HG03354 (cell line): ENCODE measurements around the gene MCC.

ENCODE experiments used
- ATAC-seq: cut with Tn5 transposase; IDR thresholded peaks from one replicate; pipeline ENCODE4 v1.9.1; 2021; ENCODE audit warnings: mild to moderate bottlenecking; ENCODE audit not compliant: unreplicated experiment, poor library complexity, severe bottlenecking

The MCC gene

DNA sequence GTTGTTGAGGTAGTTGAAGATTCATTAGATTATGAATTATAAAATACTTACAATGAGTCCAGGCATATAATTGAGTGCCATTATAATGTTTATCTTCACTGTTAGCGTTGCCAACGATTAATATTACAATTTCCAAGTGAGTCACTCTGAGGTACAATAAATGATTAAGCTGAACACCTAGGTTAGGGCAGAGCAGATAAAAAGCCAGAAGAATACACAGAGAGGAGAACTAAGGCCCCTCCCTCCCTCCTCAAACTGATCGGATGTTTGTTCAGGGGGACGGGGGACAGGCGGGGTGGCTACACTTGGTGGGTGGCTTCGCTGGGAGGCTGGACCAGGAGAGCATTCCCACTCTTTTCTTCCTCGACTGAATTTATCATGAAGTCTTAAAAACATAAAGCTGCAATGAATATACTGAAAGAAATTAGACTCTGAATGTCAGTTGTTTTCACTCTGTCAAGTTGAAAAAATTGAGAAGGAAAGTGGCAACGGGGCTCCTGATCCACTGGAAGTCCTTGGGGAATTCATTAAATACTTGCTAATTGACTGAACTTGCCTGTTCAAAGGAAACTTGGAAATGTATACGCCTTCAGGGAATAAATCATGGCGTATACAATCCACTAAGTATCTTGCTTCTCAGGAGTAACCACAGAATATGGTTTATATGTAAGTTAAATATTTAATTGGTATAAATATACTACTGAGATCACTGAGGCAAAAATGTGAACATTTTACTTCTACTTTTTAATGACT is 251.5 kb downstream of the MCC start:
- ATAC-seq = no peak

DNA sequence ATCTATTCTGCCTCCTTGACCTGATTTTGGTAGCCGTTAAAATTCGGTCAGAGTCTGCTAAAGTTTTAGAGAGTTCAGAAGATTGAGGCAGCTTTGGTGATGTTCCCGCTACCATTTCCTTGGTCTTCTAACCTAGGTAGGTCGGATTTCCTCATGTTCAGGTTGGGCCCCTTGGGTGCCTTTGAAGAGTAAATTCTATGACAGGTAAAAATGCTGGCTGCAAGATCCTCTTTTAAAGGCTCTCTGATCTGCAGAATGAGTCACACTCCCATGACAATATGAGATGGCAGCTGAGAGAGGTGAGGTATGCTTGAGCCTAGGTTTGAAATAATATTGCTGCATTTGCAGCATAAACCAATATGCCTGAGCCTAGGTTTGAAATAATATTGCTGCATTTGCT is 252.4 kb downstream of the MCC start:
- ATAC-seq = no peak

DNA sequence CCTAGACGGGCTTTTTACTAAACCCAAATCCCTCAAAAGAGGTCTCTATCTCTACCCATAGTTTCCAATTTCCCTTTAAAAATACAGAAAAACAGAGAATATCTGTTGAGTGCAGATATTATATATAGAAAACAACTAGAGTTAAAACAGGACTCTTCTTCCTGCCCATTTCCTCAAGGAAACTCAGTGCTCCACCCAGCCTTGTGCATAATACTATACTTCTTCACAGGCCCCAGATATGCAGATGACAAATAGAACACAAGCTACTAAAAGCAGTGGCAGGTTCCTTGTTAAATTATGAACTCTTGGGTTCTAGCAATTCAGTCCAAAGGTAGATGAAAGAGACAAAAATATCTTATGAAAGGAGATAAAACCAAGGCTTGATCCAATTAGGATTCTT is 253.7 kb downstream of the MCC start:
- no peak for ATAC-seq

DNA sequence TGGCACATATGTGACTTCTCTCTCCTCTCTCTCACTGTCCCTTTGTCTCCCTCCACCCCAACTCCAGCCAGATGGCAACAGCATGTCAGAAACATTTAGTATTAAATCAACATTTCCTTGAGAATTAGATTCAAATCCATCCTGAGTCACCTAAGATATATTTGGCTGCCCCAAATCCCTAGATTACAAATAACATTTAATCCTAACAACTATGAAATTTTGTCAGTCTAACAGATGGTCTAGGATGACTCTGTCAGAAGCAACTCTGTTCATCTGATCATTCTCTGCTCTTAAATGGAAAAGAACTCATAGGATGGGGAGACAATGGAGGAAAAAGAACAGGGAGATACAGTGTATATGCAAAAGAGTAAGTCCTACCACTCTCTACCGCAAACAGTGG is 254.6 kb downstream of the MCC start:
- no peak for ATAC-seq

DNA sequence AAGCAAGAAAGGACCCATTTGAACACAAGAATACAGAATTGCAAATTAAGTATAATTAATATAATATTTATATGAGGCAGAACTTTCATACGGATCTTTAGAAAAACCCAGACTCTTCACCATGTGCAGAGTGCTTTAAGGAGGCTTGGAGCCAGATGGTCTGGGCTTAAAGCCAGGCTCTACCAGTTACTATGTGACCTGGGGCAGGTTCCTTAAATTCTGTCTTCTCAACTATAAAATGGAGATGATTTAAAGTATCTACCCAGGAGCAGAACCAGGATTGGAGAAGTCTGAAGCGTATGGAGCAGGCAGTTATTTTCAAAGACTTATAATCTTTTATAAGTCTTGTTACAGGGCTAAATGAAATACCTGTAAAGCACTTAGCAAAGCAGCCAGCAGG is 255.6 kb downstream of the MCC start:
- no peak for ATAC-seq

DNA sequence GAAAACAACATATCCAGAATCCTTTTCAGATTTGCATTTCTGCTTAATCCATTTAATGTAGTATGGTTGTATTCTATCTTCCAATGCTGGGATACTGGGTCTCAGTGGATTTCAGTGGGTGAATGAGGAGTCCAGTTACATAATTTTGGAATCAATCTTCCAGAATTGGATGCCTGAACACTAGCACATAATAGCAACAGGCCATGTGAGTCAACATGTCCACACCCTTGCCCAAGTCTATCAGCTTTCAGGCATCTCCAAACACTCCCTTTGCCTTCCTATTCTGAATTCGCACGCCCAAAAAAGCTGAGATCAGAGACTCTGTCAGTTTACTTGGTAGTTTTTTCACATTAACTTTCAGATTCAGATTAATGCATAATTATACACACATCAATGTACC is 256.0 kb downstream of the MCC start:
- no peak for ATAC-seq

DNA sequence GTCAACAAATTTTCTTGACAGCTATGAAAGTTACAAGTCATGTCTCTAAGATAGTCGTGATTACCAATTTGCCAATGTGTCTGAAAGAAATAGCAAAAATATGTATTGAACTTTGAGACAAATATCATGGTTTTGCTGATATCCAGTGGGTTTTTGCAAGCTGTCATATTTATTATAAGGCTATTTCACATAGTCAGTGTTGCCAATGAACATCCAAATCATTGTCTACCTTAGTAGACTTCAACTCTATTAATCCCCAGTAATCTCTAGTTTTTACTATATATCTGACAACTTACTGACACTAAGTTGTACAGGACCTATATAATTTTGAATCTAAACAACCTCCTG is 256.6 kb downstream of the MCC start:
- no peak for ATAC-seq

DNA sequence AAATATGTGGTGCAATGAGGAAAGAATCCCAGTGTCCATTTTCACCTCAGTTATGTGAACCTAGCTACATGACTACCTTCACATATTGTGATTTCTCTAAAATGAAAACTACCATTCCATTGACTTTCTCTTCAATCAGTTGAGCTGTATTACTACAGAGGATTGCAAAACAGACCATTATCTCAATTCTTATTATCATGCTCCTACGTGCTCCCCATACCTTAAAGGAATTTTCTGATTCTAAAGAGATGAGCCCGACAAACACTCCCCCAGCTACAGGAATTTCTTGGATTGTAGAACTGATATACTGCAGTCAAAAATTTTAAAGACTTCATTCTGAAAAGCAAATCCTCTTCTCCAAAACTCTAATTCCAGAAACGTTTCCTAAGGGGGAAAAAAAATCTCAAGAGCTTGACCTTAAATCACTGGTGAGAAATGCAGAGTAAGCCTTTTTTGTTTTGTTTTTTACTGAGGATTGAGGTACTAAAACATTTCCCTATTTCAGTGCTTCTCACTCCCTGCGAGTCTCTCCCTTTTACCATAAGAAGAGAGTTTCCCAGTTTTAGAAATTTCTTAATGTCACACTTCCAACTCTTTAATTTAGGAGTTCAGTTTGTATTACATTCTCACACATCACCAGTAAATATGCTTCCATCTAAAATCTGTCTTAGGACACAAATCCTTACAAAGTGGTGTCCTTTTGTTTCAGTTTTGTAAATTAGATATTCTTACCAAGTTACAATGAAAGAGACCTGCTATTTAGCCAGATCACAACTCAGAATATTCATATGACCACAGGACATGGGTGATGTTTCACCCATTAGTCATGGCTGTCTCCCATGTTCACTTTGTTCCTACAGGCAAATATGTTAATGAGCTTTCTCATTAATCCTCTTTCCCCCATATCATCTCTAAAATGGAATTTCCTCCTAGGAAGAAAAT is 257.3 kb downstream of the MCC start:
- ATAC-seq = no peak

DNA sequence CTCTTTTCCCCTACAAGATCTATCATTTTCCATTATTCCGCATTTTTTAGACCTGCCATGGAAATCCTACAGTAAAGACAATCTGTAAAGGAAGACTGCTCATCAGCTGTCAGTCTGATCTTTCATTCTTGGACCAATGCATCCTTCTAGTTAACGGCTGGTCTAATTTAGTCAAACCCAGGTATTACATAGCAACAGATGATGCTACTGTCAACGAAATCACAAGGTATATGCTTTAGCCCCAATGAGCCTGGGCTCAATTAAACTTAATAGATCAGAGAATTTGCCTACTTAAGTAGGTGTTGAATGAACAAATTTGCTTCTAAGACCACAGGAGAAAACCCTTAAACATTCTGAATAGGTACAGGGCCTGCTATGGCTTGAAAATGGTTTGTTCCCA is 260.5 kb downstream of the MCC start:
- no peak for ATAC-seq

DNA sequence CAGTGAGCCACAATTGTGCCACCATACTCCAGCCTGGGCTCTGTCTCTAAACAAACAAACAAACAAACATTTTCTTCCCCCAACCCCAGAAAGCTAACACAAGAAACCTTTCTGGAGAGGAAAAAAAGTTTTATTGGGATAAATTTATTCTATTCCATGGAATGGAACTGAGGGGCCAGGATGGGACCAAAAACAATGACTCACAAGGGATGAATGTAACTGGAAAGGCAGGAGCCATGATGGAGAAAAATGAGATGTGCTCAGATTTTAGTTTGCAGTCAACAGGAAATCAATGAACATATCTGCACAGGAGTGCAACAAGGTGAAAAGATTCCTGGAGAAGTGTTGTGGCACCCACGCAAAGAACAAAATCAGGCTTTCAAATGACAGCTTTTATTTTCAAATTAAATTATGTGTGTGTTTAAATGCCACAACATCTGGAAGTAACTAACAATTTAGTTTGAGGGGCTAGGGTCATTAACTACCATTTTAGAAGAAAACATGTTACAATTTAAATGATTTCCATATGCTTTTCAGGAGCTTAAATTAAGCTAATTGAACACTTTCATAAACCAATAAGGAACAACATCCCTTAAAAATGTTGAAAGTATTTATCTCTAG is 262.0 kb downstream of the MCC start:
- no peak for ATAC-seq

DNA sequence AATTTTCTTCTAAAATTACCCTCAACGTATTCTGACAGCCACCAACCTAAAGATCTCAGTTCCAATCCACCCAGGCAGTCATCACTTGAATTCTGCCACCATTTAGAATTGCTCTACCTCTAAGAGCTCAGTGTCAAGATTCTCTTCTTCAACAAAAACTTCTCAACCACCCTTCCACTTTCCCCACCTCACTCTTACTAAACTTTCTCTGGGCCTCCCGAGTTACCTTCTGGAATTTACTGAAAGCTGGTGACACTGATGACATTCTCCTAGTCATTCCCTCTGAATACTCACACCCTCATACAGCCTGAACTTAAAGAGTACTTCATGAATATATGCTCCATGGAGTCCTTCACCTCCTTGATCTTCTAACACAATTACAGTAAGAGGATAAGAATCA is 263.0 kb downstream of the MCC start:
- no peak for ATAC-seq

DNA sequence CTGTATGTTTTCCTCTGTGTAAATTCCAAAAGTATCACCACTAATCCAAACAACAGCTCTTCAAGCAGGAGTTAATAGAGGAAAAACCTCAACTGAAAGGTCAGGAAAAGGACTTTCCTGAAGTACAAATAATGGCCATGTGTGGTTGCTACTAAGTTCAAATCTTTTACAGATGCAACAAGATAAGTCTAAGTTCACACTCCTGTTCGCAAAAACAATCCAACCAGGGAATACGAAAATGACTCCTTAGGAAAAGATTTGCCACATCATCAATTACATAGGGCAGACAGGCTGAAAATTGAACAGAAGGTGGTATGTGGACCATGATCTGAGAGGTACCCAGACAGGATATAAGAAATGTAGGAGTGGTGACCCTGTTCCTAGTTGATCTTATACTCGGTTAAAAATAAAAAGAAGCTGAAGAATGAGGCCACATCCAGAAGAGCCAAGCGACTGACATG is 263.6 kb downstream of the MCC start:
- no peak for ATAC-seq

DNA sequence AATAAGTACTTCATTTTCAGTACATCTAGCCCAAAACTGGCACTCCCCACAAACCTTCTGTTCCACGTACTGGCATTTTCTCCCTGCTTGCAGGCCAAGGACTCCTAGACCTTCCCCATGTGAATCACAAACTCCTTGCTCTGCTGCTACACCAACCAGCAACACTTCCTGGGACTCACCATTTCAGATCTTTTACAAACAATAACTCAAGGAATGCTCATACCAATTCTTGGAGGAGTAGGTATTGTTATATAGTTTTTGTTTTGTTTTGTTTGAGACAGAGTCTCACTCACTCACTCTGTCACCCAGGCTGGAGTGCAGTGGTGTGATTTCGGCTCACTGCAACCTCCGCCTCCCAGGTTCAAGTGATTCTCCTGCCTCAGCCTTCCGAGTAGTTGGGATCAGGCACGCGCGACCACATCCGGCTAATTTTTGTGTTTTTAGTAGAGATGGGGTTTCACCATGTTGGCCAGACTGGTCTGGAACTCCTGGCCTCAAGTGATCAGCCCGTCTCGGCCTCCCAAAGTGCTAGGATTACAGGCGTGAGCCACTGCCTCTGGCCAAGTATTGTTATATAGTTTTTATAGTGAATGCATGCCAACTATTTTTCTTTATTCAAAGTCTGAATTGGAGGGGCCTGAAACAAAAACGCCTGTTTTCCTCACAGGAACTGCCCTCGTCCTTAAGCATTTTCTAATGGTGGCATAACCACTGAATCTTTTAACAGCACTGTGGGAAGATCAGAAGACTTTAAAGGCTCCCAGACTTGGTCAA is 264.2 kb downstream of the MCC start:
- no peak for ATAC-seq

DNA sequence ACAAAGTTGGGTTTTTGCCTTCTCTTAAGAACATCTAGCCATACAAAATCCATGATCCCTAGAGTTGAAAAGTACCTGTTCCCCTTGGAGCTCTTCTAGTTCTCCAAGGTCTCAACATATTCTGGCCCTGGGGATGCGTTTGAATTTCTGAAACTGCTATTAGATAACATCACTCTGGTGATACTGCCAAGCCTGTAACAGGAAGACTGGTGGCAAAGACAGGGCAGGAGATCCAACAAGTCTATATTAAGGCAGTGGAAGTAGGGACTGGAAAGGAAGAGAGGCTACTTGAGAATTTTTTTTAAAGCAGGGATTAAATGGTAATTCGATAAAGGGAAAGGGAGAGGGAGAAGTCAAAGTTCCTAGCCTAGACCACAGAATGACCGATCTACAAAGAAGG is 264.9 kb downstream of the MCC start:
- no peak for ATAC-seq

DNA sequence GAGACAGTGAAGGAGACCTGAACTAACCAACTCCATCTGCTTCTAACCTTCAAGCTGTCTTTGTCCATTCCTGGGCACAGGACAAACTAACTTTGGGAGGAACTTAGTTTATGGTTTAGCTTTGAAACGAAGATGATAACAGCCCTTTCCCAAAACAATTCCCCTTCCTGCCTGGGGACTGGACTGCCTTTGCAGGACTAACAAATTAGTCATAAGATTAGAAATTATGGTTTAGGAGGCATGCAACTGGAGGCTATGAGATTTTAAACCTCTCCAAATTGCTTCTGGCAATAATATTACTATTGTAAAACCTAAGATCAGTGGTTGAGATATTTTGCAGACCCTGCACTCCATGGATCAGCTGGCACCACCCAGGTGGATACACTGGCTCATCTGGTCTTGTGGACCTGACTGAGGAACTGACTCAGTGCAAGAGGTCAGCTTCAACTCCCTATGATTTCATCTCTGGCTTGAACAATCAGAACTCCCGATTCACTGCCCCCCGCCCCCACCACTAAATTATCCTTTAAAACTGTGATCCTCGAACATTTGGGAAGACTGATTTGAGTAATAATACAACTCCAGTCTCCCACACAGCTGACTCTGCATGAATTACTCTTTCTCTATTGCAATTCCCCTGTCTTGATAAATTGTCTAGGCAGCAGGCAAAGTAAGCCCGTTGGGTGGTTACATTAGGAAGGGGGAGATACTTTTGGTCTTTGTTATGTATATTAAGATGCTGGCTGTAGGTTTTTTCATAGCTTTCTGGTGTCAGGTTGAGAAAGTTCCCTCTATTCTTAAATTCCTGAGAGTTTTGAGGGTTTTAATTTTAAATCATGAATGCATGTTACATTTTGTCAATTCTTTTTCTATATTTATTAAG is 266.7 kb downstream of the MCC start:
- ATAC-seq = no peak

DNA sequence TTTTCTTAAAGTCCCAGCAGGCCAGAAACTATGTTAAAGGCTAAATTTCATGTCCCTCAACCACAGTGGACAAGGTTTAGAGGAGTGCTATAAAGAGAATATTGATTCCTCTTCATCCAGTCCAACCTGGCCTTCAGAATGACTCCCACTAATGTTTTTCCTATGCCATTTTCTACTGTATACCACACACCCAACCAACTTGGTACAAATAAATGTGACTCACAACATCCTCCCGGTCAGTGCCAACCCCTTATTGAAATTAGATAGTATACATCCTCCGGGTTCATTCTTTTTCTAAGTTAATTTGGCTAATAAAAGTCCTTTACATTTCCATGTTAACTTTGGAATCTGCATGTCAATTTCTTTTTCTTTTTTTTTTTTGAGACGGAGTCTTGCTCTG is 268.6 kb downstream of the MCC start:
- ATAC-seq = no peak

DNA sequence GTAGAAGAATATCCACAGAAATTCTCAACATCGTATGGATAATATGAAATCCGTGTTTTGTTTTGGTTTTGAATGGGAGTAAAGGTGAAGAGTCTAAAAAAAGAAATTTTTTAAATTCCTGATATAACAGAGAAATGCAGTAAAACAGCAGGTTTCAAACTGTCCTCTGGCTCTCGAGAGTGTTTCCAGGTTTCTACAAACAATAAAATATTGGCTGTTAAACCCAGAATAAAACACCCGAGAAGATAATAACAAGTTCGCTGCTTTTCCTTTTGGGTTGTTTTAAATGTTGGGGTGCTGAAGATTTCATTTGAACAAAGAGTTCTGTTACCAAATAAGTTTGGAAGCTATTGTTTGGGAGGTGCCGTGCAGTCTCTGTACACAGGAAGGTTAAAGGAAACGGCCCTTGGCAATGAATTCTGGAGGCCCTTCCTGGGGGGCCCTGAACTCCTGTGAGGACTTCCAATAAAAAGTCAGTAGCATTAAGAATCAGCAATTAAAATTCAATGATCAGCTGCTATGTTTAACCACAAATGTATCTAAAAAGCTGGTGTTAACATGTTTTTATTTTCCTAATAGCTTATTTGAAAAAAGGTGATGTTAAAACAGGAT is 269.2 kb downstream of the MCC start:
- no peak for ATAC-seq

DNA sequence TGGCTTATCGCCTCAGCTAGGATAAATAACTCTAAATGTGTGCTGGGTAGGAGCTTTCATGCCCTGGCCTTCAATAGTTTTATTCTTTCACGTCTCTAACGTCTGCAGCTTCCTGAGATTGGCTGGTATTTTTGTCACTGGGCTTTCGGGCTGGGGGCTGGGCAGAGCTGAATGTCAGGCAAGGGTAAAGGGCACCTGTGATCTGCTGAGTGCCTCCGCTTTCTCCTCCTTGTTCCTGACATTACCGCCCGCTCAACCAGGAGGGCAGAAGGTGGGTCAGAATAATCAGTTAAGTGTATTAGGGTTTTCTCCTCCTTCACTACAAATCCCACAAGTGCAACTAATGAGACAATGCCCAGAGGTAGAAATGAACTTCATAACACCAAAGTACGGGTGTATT is 270.1 kb downstream of the MCC start:
- ATAC-seq = no peak
